WTC11 (cell line): ENCODE results near the gene TTC33.

Experiments used
- FOXJ3 ChIP-seq: sonication (generic); formaldehyde crosslinking; IDR thresholded peaks from 2 replicates; pipeline ENCODE4 v1.9.0; 2021; ENCODE audit warnings: missing genetic modification reagents, mild to moderate bottlenecking, borderline replicate concordance
- NR1H2 ChIP-seq: sonication (generic); formaldehyde crosslinking; IDR thresholded peaks from 2 replicates; pipeline ENCODE4 v1.9.0; 2021; ENCODE audit warnings: mild to moderate bottlenecking, moderate library complexity, missing genetic modification reagents
- SP1 ChIP-seq: sonication (generic); formaldehyde crosslinking; conservative IDR thresholded peaks from 2 replicates; pipeline ENCODE4 v1.8.1; 2022; ENCODE audit warnings: missing genetic modification reagents
- TCF7 ChIP-seq: sonication (generic); formaldehyde crosslinking; IDR thresholded peaks from 2 replicates; pipeline ENCODE4 v1.8.0; 2022; ENCODE audit warnings: mild to moderate bottlenecking, low read depth, missing genetic modification reagents, moderate library complexity
- TEAD4 ChIP-seq: sonication (generic); formaldehyde crosslinking; IDR thresholded peaks from 2 replicates; pipeline ENCODE4 v1.8.0; 2022; ENCODE audit warnings: mild to moderate bottlenecking, missing genetic modification reagents

GRCh38 chr5:40551496-40552491, 204.0 kb downstream of the TTC33 start:
- no peak for TF ChIP-seq NR1H2 (CRISPR knock-in tag)
- TF ChIP-seq SP1 (CRISPR knock-in tag): no peak
- TF ChIP-seq TCF7 (CRISPR knock-in tag): no peak
- TF ChIP-seq TEAD4 (CRISPR knock-in tag): no peak
- no peak for TF ChIP-seq FOXJ3 (CRISPR knock-in tag)
